ENCODE data around the gene OR52E2.

- TF ChIP-seq CTCF (IDR thresholded peaks at IDR 0.05) (no peak), POLR2A (IDR thresholded peaks at IDR 0.05) (no peak)
Observed at GRCh38 chr11:5059391-5059790, at the start of gene OR52E2.

Measured in right lobe of liver (tissue), 4 donors.